Right forelimb (tissue), 1 donor: Measurements from ENCODE around the gene RBM12.

Experiments
- DNase-seq: peaks from one replicate; pipeline ENCODE4 v3.0.0-alpha.2; 2018

Gene RBM12

DNA sequence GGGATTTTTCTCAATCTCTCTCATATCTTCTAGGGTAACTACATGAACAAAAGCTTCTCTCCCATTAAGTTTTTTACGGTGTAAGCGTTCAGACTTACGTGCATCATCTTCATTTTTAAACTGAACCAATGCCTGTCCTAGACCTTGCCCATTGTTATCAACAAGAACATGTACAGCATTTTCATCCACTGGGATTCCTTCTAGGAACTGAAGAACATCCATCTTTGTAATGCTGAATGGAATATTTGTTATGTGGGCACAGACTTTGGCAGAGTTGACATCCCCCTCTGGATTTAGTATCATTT lies 11.3 kb downstream of the RBM12 start:
- DNase-seq: no peak

DNA sequence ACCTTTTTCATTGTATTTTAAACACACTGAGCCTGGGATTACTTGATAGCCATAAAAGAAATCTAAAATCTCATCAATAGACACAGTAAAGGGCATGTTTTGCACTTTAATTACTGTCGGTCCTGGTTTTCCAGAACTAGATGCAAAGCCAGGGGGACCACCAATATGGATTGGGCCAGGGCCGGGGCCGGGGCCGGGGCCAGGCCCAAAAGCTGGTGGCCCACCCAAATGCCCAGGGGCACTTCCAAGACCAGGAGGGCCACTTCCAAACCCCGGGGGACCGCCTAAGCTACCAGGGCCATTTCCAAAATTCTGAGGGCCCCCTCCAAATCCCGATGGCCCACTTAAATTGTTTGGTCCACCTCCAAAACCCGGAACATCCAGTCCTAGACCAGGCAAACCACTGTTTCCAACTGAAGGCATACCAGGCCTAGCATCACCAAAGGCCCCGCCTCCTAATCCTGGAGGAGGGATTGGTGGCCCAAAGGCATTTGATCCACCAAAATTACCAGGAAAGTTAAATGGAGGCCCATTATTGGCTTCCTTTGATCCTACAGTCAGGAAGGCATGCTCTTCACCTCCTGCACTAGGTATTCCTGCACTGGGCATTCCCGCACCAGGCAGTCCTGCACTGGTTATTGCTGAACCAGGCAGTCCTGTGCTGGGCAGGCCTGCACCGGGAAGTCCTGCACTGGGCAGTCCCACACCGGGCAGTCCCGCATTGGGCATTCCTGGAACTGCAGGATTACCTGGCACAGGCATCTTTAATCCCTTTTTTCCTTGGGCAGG lies 11.9 kb downstream of the RBM12 start:
- no peak for DNase-seq

DNA sequence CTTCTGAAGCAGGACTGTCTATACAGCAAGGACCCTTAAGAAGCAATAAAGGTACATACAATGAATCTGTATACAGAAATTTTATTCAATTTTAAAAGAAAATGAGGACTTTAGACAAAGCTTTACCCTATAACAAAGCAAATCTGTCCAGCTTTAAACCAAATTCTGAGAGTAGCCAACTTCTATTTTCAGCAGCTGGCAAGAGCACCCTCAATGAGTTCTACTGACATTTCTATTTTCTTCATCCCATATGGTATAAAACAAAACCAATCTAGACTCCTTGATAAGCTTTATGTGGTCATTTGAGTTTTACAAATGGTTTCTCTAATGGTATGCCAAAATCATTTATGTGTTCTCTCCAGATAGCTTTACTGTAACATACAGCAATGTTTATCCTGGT lies 12.7 kb downstream of the RBM12 start:
- no peak for DNase-seq

DNA sequence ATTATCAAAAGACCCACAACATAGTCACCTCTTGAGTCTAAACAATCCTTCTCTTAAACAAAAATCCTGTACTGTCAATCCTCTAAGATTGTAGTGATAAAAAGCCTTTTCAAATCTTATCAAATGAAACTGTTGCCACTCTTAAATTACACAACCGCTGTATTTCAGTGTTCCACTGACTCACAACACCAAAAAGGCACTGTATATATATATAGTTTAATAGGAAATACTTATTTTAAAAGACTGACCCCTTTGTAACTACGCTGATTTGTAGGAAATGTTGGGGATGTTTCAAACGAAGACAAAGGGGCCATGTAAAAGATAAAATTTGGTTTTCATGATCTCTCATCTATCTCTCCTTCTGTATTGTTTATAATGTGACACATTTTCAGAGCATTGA lies 14.1 kb downstream of the RBM12 start:
- no peak for DNase-seq

DNA sequence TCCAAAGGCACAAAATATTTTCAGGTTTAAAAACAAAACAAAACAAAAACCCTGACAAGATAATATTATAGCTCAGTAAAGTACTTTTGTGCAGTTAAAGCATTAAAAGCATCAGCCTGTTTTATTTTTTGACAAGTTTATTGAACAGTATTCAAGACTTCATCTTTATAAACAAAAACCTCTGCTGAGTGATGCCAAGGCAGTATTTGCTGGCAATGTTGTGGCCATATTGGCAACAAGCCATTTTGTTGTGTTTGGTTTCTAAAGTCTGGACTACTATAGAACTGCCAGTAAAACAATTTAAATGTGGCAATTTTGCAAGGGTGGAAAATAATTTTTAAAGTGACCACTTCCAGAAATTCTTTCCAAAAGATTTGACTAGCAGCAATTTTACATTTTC lies 15.9 kb downstream of the RBM12 start:
- DNase-seq: no peak

DNA sequence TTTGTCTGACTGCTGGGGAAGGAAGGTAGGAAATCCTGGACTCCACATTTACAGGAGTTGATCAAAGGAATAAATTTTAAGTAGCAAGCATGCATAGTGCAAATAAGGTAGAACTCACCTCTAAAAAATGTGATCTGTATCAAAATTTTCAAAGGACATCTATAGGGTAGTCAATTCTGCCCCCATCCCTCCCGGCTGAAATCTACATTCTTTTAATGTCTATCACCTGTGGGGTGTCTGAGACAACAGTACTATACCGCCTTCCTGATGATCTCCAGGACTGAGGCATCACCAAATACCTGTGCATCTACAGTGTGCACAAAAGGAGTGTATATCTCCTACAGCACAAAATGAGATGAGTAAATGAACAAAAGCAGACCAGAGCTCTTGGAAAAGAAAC lies 19.9 kb downstream of the RBM12 start:
- no peak for DNase-seq

DNA sequence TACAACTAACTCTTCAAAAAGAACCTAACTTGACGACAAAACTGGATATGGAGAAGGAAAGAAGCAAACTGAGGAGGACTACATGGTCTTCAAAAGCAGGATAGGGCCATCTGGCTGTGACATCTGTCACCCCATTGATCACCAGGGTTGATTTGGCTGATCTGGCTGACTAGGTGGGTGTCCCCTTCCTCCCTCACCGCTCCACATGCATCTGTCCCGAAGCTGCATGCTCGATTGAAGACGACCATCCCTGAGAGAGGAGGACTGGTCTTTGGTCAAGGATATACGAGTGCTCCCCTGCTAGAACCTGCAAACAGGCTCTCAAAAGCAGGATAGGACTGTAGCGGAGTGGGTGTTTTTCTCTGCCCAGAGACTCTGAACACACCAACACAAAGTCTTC lies 21.7 kb downstream of the RBM12 start:
- no peak for DNase-seq

- DNase-seq: no peak
These were observed 23.0 kb downstream of the RBM12 start for GRCh38 chr20:35641743-35642142.

DNA sequence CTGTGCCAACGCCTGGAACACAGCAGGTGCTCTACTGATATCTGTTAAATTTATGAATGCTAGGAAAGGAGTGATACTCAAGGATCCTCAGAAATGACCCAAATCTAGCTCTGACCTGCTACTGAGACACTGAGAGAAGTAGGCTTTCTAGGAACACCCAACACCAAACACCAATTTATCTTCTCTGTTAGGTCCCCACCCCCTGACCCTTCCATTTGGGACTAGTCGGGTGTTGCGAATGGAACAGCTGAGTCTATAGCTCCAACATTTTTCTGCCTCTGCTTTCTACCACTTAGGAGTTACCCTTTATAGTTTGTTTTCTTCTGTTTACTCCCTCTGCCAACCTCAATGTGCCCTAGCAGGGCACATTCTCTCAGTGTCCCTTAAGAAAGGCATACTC lies 24.0 kb downstream of the RBM12 start:
- DNase-seq: no peak

- DNase-seq: no peak
These were observed 25.9 kb downstream of the RBM12 start for GRCh38 chr20:35638751-35639150.

DNA sequence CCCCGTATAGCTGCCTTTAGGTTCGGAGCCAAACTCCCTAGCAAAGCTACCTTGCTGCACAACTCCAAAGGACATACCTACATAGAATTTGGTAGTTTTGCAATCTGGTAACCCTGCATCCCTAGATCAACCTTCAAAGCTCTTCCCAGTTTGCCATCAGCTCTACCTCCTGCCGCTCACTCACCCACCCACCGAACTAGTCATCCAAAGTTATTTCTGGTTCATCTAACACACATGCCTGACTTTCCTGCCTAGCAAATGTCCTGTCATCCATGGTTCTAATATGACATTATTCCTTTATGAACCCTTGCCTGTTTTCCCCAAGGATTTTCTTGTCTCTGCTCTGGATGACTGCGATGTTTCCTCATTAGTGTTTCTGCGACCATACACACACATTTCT lies 27.4 kb downstream of the RBM12 start:
- DNase-seq: no peak

GRCh38 chr20:35636095-35636494 lies 28.6 kb downstream of the RBM12 start:
- DNase-seq: no peak

GRCh38 chr20:35635652-35636051 lies 29.0 kb downstream of the RBM12 start:
- DNase-seq: no peak

DNA sequence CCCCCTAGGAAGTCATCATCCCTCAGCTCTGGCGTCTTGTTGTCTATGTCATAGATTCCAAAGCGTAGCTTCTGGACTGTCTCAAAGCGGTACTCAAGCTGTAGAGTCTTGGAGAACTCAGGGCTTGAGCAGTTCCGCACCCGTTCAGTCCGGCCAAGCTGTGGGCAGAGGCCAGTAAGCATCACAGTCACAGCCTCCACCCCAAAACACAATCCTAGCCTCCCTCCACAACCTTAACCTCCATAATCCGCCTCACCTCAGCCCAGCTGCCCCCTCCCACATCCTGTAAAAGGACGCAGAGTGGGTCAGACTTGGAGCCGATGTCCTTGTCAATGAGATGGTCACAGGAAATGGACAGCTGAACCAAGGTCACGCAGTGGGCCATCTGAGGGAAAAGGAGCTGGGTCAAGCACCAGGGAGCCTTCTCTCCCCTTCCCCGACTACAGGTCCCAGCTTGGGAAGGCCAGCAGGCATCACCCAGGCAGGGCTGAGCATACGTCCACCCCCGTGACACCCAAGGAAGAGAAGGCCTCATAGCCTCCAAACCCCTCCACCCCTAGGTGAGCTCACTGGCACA lies 32.1 kb downstream of the RBM12 start:
- no peak for DNase-seq

- DNase-seq: no peak
These were observed 34.1 kb downstream of the RBM12 start for GRCh38 chr20:35630636-35631035.

- DNase-seq: no peak
These were observed 35.1 kb downstream of the RBM12 start for GRCh38 chr20:35629427-35630145.

DNA sequence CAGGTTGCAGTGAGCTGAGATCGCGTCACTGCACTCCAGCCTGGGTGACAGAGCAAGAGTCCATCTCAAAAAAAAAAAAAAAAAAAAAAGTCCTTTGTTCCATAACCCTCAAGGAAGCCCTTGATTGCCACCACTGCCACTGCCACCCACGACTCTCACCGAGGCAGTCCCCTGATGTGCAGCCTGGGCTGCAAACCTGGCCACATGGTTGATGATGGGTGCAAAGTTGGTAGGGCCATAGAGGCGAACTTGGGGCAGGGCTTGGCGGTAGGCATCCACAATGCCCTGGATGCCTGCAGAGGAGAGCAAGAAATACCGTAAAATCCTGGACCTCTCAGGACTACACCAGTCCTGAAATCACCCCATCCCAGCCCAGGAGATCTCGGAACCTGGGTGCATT lies 37.6 kb downstream of the RBM12 start:
- DNase-seq: no peak

DNA sequence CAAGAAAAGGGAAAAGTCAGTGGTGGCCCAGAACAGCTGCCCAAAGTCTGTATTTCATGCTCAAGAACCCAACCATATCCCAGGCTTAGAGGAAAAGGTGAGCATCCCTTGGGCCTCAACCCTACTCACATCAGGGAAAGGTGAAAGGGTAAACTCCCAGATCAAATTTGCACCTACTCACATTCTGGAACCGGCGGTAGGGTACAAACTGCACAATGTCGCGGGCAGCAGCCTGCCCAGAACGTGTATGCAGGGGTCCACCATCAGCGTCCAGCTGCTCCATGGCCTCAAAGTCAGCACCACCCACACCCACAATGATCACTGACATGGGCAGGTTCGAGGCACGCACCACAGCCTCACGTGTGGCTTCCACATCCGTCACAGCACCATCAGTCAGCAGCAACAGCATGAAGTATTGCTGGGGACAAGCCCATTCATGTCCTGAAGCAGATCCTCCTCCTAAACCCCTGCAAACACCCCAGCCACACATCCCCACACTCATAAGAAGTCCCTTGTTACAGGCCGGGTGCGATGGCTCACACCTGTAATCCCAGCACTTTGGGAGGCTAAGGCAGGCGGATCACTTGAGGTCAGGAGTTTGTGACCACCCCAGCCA lies 38.2 kb downstream of the RBM12 start:
- no peak for DNase-seq

DNA sequence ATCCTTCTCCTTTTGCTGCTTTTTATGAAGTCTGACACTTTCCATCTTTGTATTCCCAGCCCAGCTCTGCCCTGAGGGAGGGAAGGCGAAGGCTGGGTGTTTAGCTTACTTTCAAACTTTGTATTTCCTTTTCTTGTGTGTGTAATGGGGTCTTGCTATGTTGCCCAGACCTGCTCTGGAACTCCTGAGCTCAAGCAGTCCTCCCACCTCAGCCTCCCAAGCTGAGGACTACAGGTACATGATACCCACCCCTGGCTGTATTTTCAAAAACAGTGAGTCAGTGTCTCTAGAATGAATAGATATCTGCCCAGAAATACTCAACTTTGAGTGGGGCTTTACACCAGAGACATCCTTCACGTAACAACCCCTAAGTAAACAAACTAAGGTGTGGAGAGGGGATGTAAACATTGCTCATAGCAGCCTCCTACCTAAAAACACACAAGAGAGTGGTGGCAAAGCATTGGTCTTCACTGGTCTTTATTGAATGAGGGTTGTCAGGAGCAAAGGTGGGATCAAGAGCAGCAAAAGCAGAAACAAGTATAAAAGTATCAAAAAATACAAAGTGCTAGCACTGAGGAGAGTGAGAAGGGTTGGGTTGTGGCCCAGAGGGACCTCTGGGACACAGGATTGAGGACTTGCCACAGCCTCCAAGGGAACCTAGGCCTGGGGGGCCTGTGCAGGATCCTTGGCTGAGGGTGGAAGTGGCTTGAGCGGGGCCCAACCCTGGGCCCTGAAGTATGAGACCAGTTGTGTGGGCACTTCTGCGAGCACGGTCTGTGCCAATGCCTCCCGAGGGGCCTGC lies 38.9 kb downstream of the RBM12 start:
- DNase-seq: no peak

DNA sequence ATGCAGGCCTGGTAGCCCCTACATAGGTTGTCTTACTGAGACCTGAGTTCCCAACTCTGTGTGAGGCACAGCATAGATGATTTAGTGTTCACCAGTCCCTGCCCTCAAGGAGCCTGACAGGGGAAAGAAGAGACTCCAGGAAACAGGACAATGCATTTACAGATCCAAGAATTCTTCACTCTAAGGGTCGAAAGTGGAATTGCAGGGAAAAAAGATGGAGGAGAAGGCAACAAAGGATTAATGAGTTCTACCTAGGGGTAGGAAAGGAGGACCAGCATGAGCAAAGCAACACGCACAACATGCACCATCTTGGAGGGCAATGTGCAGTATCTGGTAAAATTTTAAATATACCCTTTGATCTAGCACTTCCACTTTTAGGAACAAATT lies 43.1 kb downstream of the RBM12 start:
- no peak for DNase-seq

GRCh38 chr20:35620818-35621559 lies 43.7 kb downstream of the RBM12 start:
- no peak for DNase-seq
